Glutamatergic neuron (in vitro differentiated cells): ENCODE results near the gene PRKACG. TPM values are rescaled to one million over a fixed set of nuclear protein-coding genes. Genes with fewer than 3 reads are reported as not detected.

Source experiments
- DNase-seq: peaks from one replicate; pipeline ENCODE4 v3.0.0; 2022
- H3K27ac Mint-ChIP-seq: one replicate; pipeline ENCODE4 v1.8.0; 2020; ENCODE audit warnings: mild to moderate bottlenecking, mixed read lengths, inconsistent platforms; ENCODE audit not compliant: unreplicated experiment
- H3K27me3 Mint-ChIP-seq: one replicate; pipeline ENCODE4 v1.8.0; 2020; ENCODE audit warnings: mild to moderate bottlenecking, moderate library complexity, mixed read lengths, inconsistent platforms; ENCODE audit not compliant: unreplicated experiment
- H3K36me3 Mint-ChIP-seq: one replicate; pipeline ENCODE4 v1.8.0; 2020; ENCODE audit warnings: mild to moderate bottlenecking, mixed read lengths, inconsistent platforms; ENCODE audit not compliant: unreplicated experiment
- H3K4me1 Mint-ChIP-seq: one replicate; pipeline ENCODE4 v1.8.0; 2020; ENCODE audit warnings: mild to moderate bottlenecking, low read depth, mixed read lengths, inconsistent platforms; ENCODE audit not compliant: unreplicated experiment
- H3K4me3 Mint-ChIP-seq: one replicate; pipeline ENCODE4 v1.8.0; 2020; ENCODE audit warnings: mild to moderate bottlenecking, mixed read lengths, inconsistent platforms; ENCODE audit not compliant: unreplicated experiment
- H3K9me3 Mint-ChIP-seq: one replicate; pipeline ENCODE4 v1.8.0; 2020; ENCODE audit warnings: mild to moderate bottlenecking, moderate library complexity, mixed read lengths, inconsistent platforms; ENCODE audit not compliant: unreplicated experiment
- total RNA-seq: library from RNA; stranded (reverse); fragmentation: NEBNext Ultra II Directional; extraction: Animal tissue kit (Norgen Biotek cat#: 25700); gene quantifications from one replicate; pipeline ENCODE4 v1.2.1, GENCODE V29; 2021; ENCODE audit not compliant: unreplicated experiment
- TF ChIP-seq, protein P1 (sequence below): fragments of 200-600 bp; sonication (generic); IDR thresholded peaks from one replicate; pipeline ENCODE4 v1.5.0; 2021; ENCODE audit not compliant: partially characterized antibody, unreplicated experiment

PRKACG gene
- total RNA-seq, 1 donor from 2014 or later, result not detected

DNA sequence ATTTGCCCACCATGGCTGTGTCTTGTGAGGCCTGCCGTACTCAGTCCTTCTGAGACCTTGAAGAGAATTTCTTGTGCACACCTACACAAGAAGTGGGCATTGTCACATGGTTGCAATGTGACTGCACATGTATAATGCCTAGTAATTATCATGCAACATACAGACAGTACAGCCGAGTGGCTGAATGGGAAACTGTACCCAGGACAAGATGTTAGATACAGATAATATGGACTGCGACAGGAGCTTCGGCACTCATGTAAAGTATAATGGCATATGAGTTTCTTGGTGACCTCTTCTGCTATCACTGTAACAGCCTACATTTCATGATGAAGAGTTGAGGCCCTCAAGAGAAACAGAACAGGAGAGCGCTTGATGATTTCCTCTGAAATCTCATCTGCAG lies 4.8 kb upstream of the PRKACG start:
- no peak for DNase-seq
- H3K27me3 Mint-ChIP-seq, result peaks cover 2% of the 10 kb centered on the region
- peaks cover 2% of the 10 kb centered on the region for H3K4me1 Mint-ChIP-seq
- H3K9me3 Mint-ChIP-seq, result peaks cover 1% of the 10 kb centered on the region
- no peak overlapping the region for H3K27ac Mint-ChIP-seq
- TF ChIP-seq, protein P1, sequence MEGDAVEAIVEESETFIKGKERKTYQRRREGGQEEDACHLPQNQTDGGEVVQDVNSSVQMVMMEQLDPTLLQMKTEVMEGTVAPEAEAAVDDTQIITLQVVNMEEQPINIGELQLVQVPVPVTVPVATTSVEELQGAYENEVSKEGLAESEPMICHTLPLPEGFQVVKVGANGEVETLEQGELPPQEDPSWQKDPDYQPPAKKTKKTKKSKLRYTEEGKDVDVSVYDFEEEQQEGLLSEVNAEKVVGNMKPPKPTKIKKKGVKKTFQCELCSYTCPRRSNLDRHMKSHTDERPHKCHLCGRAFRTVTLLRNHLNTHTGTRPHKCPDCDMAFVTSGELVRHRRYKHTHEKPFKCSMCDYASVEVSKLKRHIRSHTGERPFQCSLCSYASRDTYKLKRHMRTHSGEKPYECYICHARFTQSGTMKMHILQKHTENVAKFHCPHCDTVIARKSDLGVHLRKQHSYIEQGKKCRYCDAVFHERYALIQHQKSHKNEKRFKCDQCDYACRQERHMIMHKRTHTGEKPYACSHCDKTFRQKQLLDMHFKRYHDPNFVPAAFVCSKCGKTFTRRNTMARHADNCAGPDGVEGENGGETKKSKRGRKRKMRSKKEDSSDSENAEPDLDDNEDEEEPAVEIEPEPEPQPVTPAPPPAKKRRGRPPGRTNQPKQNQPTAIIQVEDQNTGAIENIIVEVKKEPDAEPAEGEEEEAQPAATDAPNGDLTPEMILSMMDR, result no peak
- no peak overlapping the region for H3K4me3 Mint-ChIP-seq
- H3K36me3 Mint-ChIP-seq, result no peaks in the 10 kb centered on the region

DNA sequence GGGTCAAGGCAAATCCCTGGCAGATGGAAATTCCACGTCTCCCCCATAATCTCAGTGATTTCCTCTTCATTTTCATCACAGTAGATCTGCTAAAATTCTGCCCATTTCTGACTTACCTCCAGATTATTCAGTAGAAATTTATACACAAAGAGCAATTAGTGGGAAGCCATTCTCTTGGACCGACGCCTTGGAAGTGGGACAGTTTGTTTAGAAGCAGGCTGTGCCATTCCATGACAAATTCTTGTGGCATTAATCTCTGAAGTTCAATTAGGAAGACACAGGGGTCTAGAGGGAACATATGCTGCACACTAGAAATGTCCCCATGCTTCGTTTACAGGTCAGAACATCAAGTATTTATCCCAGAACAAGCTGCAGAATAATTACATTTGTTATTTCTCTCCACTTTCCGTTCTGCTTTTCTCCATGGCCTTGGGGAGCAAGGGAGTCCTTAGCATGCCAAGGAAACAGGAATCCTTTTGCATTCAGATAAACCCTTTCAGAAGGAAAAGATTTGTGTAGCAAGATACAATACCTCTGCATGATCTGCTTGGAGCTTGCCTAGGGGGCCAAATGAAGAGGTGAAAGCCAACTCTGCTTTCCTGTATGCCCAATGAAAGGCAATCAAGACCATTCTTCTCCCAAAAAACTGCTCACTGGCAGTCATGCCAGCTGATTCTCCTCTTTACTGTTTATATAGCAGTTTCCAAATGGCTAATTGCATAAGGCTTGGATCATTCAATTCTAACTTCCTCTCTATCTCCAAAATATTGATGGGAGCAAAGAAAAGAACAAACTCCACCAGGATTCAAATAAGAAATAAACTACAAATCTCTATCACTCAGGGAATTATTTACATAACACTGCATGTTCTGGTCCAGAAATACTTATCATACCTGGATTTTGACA lies 2.5 kb upstream of the PRKACG start:
- no peak for DNase-seq
- no peak overlapping the region for H3K27ac Mint-ChIP-seq
- TF ChIP-seq, protein P1, result no peak
- H3K27me3 Mint-ChIP-seq, result peaks cover 2% of the 10 kb centered on the region
- H3K9me3 Mint-ChIP-seq, result peaks cover 1% of the 10 kb centered on the region
- peaks cover 2% of the 10 kb centered on the region for H3K4me1 Mint-ChIP-seq
- no peaks in the 10 kb centered on the region for H3K36me3 Mint-ChIP-seq
- no peak overlapping the region for H3K4me3 Mint-ChIP-seq

GRCh38 chr9:69013382-69013727 lies 558 bp downstream of the PRKACG start:
- Mint-ChIP-seq H3K4me3 (no peak overlapping the region), H3K36me3 (no peaks in the 10 kb centered on the region)

DNA sequence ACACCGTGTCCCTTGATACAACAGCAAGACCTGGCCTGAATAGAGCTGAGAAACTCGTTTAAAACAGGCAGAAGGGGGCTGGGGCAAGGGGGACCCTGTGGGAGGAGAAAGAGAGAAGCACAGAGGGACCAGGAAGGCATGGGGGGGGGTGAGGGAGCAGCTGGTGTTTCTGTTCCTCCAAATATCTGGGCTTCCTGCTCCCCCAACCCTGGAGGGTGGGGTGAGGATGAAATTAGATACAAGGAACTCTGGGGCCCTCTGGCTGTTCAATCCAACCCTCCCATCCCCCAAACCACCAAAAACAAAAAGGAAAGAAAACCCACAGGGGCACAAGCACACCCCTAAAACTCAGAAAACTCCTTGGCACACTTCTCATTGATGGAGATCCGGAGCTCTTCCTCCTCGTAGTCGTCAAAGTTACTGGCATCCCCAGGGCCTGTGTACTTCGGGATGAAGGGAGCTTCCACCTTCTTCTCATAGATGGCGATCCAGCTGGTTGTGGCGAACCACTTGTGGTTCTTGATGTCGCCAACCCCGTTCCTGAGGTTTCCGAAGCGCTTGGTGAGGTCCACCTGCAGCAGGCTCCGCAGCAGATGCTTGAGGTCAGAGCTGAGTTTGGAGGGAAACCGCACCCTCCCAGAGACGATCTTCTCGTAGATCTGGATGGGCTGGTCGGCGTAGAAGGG lies 1.1 kb downstream of the PRKACG start:
- H3K4me3 Mint-ChIP-seq, result no peak overlapping the region
- no peaks in the 10 kb centered on the region for H3K36me3 Mint-ChIP-seq
- no peaks in the 10 kb centered on the region for H3K4me1 Mint-ChIP-seq
- TF ChIP-seq, protein P1, result no peak
- H3K27me3 Mint-ChIP-seq, result peaks cover 2% of the 10 kb centered on the region
- no peak for DNase-seq
- no peak overlapping the region for H3K27ac Mint-ChIP-seq
- peaks cover 1% of the 10 kb centered on the region for H3K9me3 Mint-ChIP-seq

More at GRCh38 chr9:69013382-69013727, 558 bp downstream of the PRKACG start:
- Mint-ChIP-seq H3K27ac (no peak overlapping the region), H3K4me1 (no peaks in the 10 kb centered on the region), H3K9me3 (peaks cover 1% of the 10 kb centered on the region), H3K27me3 (peaks cover 2% of the 10 kb centered on the region)
- no peak for DNase-seq
- TF ChIP-seq, protein P1, result no peak

DNA sequence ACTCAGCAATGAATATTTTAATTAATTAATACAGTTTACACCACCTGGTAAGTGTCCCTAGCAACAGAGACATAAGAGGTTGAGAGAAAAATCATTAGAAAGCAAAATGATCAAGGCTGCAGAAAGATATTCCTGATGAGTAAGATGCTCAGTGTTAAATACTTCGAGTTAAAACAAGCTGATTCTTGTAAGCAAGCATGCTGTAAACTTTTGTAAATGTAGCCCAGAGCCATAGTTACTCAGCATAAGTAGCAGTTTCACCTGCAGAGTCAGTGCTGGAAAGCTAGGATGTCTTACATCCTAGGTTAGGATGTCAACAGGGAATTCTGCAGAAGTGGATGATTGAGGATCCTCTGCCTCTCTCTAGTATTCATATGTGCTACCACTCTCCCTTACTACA lies 4.2 kb downstream of the PRKACG start:
- no peaks in the 10 kb centered on the region for H3K36me3 Mint-ChIP-seq
- H3K4me3 Mint-ChIP-seq, result no peak overlapping the region
- DNase-seq, result no peak
- TF ChIP-seq, protein P1, result no peak
- H3K27me3 Mint-ChIP-seq, result peaks cover 2% of the 10 kb centered on the region
- no peaks in the 10 kb centered on the region for H3K4me1 Mint-ChIP-seq
- no peak overlapping the region for H3K27ac Mint-ChIP-seq
- peaks cover 3% of the 10 kb centered on the region for H3K9me3 Mint-ChIP-seq
